Bronchial epithelial cell (primary cell): Measurements from ENCODE around the gene RAB17. TPM values are rescaled to one million over a fixed set of nuclear protein-coding genes. Genes with fewer than 3 reads are reported as not detected.

Experiments used
- DNase-seq: peaks from one replicate; pipeline ENCODE4 v3.0.0-alpha.2; 2010; ENCODE audit warnings: low read depth
- FAIRE-seq: peaks from 2 replicates; lab custom pipeline; 2011; peaks lifted over from hg19 to GRCh38; lab: Jason Lieb, UNC
- H3K27me3 ChIP-seq: 2 replicates; pipeline ENCODE4 v1.5.1; 2011; ENCODE audit warnings: low read length; ENCODE audit not compliant: control insufficient read depth, insufficient read depth
- H3K36me3 ChIP-seq: 2 replicates; pipeline ENCODE4 v1.5.1; 2011; ENCODE audit warnings: low read length; ENCODE audit not compliant: control insufficient read depth, insufficient read depth
- H3K4me3 ChIP-seq: 2 replicates; pipeline ENCODE4 v1.5.1; 2011; ENCODE audit warnings: mild to moderate bottlenecking, low read depth, low read length, control low read depth
- CTCF ChIP-seq: IDR thresholded peaks from 2 replicates; pipeline ENCODE4 v1.5.1; 2011; ENCODE audit warnings: mild to moderate bottlenecking, moderate library complexity, low read length, control low read depth, inconsistent platforms; ENCODE audit not compliant: insufficient read depth, severe bottlenecking
- total RNA-seq: library from RNA; depleted of rRNA; stranded (reverse); fragments of >200 nt; gene quantifications from 2 replicates; pipeline ENCODE4 v1.2.1, GENCODE V29; 2014

The RAB17 gene
- total RNA-seq, 1 donor from 2014 or later: 2.4 TPM

DNA sequence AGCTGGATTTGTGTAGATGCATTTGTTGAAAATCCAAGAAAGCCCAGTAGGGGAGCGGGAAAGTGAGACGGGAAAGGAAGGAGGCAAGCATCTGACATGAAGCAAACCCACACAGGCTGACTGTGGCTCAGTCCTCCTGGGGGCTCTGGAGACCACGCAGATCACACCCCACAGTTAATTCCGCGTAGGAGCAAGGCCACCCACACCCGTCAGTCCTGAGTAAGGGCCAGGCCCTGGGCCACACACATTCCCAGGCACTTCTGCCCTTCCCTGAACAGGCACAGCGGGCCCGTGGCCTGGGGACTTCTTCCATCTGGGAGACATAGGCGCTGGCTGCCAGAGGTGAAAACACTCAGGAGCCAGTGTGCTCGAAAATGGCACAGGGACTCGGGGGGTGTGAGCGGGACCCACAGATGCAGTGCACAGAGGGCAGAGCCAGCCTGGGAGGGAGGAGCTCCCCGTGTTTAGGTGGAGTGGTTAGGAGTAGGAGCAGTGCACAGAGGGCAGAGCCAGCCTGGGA, 43.6 kb downstream of the RAB17 start:
- DNase-seq (no peak), FAIRE-seq (no peak)
- no peak for TF ChIP-seq CTCF
- no peaks in the 10 kb centered on the region for H3K27me3 ChIP-seq
- no peak overlapping the region for H3K4me3 ChIP-seq
- H3K36me3 ChIP-seq: peaks cover 3% of the 10 kb centered on the region

GRCh38 chr2:237546040-237546875, 44.3 kb downstream of the RAB17 start:
- H3K36me3 ChIP-seq: peaks cover 3% of the 10 kb centered on the region
- H3K4me3 ChIP-seq: no peak overlapping the region
- DNase-seq (no peak), FAIRE-seq (peak; percentile 86)
- TF ChIP-seq CTCF: no peak
- H3K27me3 ChIP-seq: no peaks in the 10 kb centered on the region

- no peaks in the 10 kb centered on the region for H3K36me3 ChIP-seq
- no peaks in the 10 kb centered on the region for H3K27me3 ChIP-seq
- no peak for TF ChIP-seq CTCF
- DNase-seq: no peak
- FAIRE-seq: no peak
- no peak overlapping the region for H3K4me3 ChIP-seq
Observed at GRCh38 chr2:237542001-237542704, 48.4 kb downstream of the RAB17 start.

- FAIRE-seq (peak; percentile 70), DNase-seq (no peak)
- no peaks in the 10 kb centered on the region for H3K27me3 ChIP-seq
- no peak overlapping the region for H3K4me3 ChIP-seq
- TF ChIP-seq CTCF: no peak
- no peaks in the 10 kb centered on the region for H3K36me3 ChIP-seq
Observed at GRCh38 chr2:237541243-237541642, 49.3 kb downstream of the RAB17 start.

- TF ChIP-seq CTCF: no peak
- FAIRE-seq (no peak), DNase-seq (peak; percentile 46)
- Histone ChIP-seq H3K36me3 (no peaks in the 10 kb centered on the region), H3K27me3 (no peaks in the 10 kb centered on the region), H3K4me3 (no peak overlapping the region)
Observed at GRCh38 chr2:237540823-237541222, 49.7 kb downstream of the RAB17 start.
